ENCODE results near the gene HIVEP1. TPM values are rescaled to one million over a fixed set of nuclear protein-coding genes. Genes with fewer than 3 reads are reported as not detected.

HIVEP1 gene
- total RNA-seq, 1 donor from 2014 or later: 27.8 TPM

DNA sequence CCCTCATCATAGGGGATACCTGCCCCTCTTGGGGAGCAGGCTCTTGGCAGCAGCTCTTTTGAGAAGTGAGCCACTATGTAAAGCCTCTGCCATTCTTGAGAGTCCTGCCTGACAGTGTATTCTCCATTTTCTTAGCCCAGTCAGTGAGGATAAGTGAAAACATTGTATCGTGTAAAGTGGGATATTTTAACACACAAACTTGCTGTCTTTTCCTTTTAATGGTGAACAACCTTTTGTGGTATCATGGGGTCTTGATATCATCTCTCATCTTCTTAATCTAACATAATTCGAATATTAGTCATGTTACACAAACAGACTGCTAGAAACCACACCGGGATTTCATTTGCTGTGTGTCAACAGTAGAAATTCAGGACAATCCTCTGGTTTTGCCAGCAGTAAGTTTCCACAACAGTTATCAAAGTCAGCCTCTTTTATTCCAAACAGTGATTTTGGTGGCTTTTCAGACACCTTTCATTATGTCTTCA is 136.2 kb downstream of the HIVEP1 start:
- Mint-ChIP-seq H3K27ac (ENCODE audit: unreplicated experiment) (peak overlapping the region; percentile 65), H3K27me3 (ENCODE audit: unreplicated experiment) (no peaks in the 10 kb centered on the region), H3K36me3 (ENCODE audit: unreplicated experiment) (no peaks in the 10 kb centered on the region), H3K9me3 (ENCODE audit: unreplicated experiment) (no peaks in the 10 kb centered on the region), H3K4me1 (ENCODE audit: unreplicated experiment) (peaks cover 19% of the 10 kb centered on the region), H3K4me3 (ENCODE audit: unreplicated experiment) (no peak overlapping the region)
- no peak for DNase-seq (ENCODE audit: extremely low spot score, unreplicated experiment)
- TF ChIP-seq, protein P1, sequence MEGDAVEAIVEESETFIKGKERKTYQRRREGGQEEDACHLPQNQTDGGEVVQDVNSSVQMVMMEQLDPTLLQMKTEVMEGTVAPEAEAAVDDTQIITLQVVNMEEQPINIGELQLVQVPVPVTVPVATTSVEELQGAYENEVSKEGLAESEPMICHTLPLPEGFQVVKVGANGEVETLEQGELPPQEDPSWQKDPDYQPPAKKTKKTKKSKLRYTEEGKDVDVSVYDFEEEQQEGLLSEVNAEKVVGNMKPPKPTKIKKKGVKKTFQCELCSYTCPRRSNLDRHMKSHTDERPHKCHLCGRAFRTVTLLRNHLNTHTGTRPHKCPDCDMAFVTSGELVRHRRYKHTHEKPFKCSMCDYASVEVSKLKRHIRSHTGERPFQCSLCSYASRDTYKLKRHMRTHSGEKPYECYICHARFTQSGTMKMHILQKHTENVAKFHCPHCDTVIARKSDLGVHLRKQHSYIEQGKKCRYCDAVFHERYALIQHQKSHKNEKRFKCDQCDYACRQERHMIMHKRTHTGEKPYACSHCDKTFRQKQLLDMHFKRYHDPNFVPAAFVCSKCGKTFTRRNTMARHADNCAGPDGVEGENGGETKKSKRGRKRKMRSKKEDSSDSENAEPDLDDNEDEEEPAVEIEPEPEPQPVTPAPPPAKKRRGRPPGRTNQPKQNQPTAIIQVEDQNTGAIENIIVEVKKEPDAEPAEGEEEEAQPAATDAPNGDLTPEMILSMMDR (IDR thresholded peaks at IDR 0.05): no peak

DNA sequence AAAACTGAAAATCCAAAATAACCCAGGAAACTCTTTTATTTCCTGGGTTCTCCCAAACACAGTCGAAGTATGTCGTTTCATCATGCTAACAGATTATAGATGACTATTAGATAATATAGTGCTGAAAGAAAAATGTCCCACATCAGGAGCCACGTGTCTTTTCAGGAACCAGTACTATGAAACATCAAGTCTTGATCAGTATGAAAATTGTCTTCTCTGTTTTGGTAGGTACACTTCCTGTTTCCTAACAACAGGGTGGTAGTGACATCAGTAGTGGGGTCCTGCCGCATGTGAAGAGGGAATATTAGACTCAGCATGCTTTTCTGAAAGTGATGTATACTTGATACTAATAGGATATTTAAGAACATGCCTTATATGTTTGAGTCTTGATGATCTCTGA is 136.7 kb downstream of the HIVEP1 start:
- H3K4me3 Mint-ChIP-seq (ENCODE audit: unreplicated experiment): no peak overlapping the region
- H3K27ac Mint-ChIP-seq (ENCODE audit: unreplicated experiment): peak overlapping the region; percentile 65
- H3K4me1 Mint-ChIP-seq (ENCODE audit: unreplicated experiment): peaks cover 19% of the 10 kb centered on the region
- H3K36me3 Mint-ChIP-seq (ENCODE audit: unreplicated experiment): no peaks in the 10 kb centered on the region
- no peaks in the 10 kb centered on the region for H3K27me3 Mint-ChIP-seq (ENCODE audit: unreplicated experiment)
- TF ChIP-seq, protein P1 (IDR thresholded peaks at IDR 0.05): no peak
- no peak for DNase-seq (ENCODE audit: extremely low spot score, unreplicated experiment)
- H3K9me3 Mint-ChIP-seq (ENCODE audit: unreplicated experiment): no peaks in the 10 kb centered on the region

DNA sequence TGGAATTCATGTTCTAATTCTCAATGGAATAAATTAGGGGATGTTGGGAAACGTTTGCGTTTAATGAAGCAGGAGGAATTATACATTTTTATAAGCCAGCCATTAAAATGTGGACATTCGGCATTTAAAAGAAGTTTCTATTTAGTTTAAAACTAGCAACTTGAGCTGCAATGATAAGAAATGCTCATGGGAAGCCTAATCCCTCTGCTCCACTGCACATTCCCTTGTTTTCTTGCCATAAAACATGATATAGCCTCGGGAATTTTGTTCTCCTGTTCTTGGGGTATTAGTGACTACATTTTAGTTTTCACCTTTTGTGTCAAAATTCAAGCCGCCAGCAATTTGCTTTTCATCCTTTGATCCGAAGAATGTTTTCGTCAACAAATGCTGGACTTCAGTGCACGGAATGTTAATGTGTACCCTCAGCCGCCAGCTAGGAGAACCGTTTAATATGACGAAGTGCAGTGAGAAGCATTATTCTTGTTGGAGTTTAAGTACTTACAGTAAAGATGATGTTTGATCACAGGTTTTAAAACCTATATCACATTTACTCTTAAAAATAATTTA is 137.9 kb downstream of the HIVEP1 start:
- peaks cover 19% of the 10 kb centered on the region for H3K4me1 Mint-ChIP-seq (ENCODE audit: unreplicated experiment)
- TF ChIP-seq, protein P1 (IDR thresholded peaks at IDR 0.05): no peak
- no peaks in the 10 kb centered on the region for H3K27me3 Mint-ChIP-seq (ENCODE audit: unreplicated experiment)
- H3K36me3 Mint-ChIP-seq (ENCODE audit: unreplicated experiment): peaks cover 3% of the 10 kb centered on the region
- no peaks in the 10 kb centered on the region for H3K9me3 Mint-ChIP-seq (ENCODE audit: unreplicated experiment)
- H3K27ac Mint-ChIP-seq (ENCODE audit: unreplicated experiment): no peak overlapping the region
- no peak for DNase-seq (ENCODE audit: extremely low spot score, unreplicated experiment)
- H3K4me3 Mint-ChIP-seq (ENCODE audit: unreplicated experiment): no peak overlapping the region

DNA sequence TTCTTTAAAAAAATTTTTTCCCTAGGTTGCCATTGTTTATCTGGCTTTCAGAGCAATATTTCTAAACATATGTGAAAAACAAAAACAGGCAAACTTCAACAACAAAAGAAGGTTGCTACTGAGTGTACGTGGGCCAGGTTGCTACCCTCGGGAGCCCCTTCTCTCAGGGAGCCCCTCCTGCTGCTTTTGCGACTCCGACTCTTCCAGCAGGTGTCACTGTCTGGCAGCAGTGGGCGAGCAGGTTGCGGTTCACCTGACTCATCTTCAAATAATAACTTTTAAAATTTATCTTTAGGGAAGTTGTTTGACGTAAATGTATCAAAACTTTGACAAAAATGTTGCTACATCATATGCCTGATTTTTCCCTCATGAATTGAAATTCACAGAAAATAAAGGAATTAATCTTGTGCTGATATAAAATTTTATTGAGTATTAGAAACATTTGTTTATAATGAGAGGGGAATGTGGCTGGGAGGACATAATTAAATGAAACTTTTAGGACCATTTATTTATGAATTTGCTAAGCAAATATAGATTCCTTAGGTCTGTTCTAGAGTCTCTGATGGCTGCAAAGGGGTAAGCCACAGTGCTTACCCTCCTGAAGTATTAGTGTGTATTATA is 138.8 kb downstream of the HIVEP1 start:
- TF ChIP-seq, protein P1 (IDR thresholded peaks at IDR 0.05): peak; percentile 52
- Mint-ChIP-seq H3K27ac (ENCODE audit: unreplicated experiment) (no peak overlapping the region), H3K4me3 (ENCODE audit: unreplicated experiment) (no peak overlapping the region), H3K4me1 (ENCODE audit: unreplicated experiment) (peaks cover 19% of the 10 kb centered on the region), H3K36me3 (ENCODE audit: unreplicated experiment) (peaks cover 3% of the 10 kb centered on the region), H3K9me3 (ENCODE audit: unreplicated experiment) (no peaks in the 10 kb centered on the region), H3K27me3 (ENCODE audit: unreplicated experiment) (no peaks in the 10 kb centered on the region)
- no peak for DNase-seq (ENCODE audit: extremely low spot score, unreplicated experiment)

DNA sequence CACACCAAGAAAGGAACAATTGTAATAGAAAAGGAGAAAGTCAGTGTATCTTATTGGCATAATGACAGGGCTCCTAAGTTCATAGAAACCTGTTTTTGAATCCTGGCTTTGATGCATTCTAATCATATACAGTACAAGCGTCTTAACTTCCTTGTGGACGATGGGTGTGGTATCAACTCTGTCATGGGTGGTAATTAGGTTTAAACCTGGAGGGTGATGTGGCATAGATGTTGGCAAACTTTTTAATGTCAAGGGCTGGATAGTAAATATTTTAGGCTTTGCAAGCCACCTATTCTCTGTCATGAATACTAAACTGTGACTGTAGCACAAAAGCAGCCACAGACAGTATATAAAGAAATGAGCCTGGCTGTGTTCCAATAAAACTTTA is 139.3 kb downstream of the HIVEP1 start:
- DNase-seq (ENCODE audit: extremely low spot score, unreplicated experiment): no peak
- Mint-ChIP-seq H3K36me3 (ENCODE audit: unreplicated experiment) (peaks cover 4% of the 10 kb centered on the region), H3K27ac (ENCODE audit: unreplicated experiment) (no peak overlapping the region), H3K4me1 (ENCODE audit: unreplicated experiment) (peaks cover 19% of the 10 kb centered on the region), H3K9me3 (ENCODE audit: unreplicated experiment) (no peaks in the 10 kb centered on the region), H3K27me3 (ENCODE audit: unreplicated experiment) (no peaks in the 10 kb centered on the region), H3K4me3 (ENCODE audit: unreplicated experiment) (no peak overlapping the region)
- TF ChIP-seq, protein P1 (IDR thresholded peaks at IDR 0.05): no peak
